Panc1 (cell line): ENCODE data around the gene ST6GALNAC1. TPM values are rescaled to one million over a fixed set of nuclear protein-coding genes. Genes with fewer than 3 reads are reported as not detected.
"Not testable (repeated sequence)": the region's sequence is repeated elsewhere in the genome, so short reads cannot be mapped to it uniquely, and the experiment has no call there.

Source experiments
- ATAC-seq: fragments of 200-7000 bp; cut with Tn5 transposase; 2 replicates; pipeline ENCODE4 v1.9.1; 2020; ENCODE audit warnings: mild to moderate bottlenecking, moderate library complexity
- BruUV-seq: library from RNA; stranded (reverse); fragments of 400-500 nt; replicated peaks from 2 replicates; lab custom pipeline; 2021; lab: Mats Ljungman, UMichigan
- CTCF ChIA-PET: fragments of 300-600 bp; sonication (Branson Sonifier 250); formaldehyde crosslinking; loops from one replicate; lab custom pipeline; 2022; ENCODE audit warnings: antibody characterized with exemption; lab: Charles Lee
- POLR2A ChIA-PET: fragments of 300-600 bp; sonication (Branson Sonifier 250); formaldehyde crosslinking; loops from one replicate; lab custom pipeline; 2022; ENCODE audit warnings: antibody characterized with exemption; lab: Charles Lee
- DNase-seq: peaks from one replicate; pipeline ENCODE4 v3.0.0-alpha.2; 2010; ENCODE audit warnings: low read depth, low spot score
- H3K27ac ChIP-seq: 2 replicates; pipeline ENCODE4 v1.5.1; 2011; ENCODE audit warnings: mild to moderate bottlenecking, low read length, inconsistent platforms
- H3K27me3 ChIP-seq: fragments of 200-500 bp; sonication (Bioruptor generic); 2 replicates; pipeline ENCODE4 v1.6.0; 2014; ENCODE audit warnings: low read length, inconsistent platforms; ENCODE audit not compliant: control insufficient read depth, insufficient read depth
- H3K36me3 ChIP-seq: fragments of 200-500 bp; sonication (Bioruptor generic); 2 replicates; pipeline ENCODE4 v1.5.1; 2014; ENCODE audit warnings: inconsistent platforms, mild to moderate bottlenecking, low read length, moderate library complexity; ENCODE audit not compliant: control insufficient read depth, insufficient read depth
- H3K4me1 ChIP-seq: 2 replicates; pipeline ENCODE4 v1.5.1; 2011; ENCODE audit warnings: inconsistent platforms, mild to moderate bottlenecking, low read length, moderate library complexity; ENCODE audit not compliant: control insufficient read depth, insufficient read depth
- H3K4me3 ChIP-seq, 2 experiments: 2 replicates each; pipeline ENCODE4 v1.5.1; 2011 to 2012; ENCODE audit warnings: low read depth in 2 of 2, low read length in 2 of 2, mild to moderate bottlenecking in 2 of 2, inconsistent platforms in 1 of 2, moderate library complexity in 1 of 2
- H3K9me3 ChIP-seq: fragments of 200-500 bp; sonication (Bioruptor generic); 2 replicates; pipeline ENCODE4 v1.5.1; 2014; ENCODE audit warnings: low read depth, mild to moderate bottlenecking, inconsistent platforms, low read length, moderate library complexity; ENCODE audit not compliant: control insufficient read depth, insufficient read depth
- CTCF ChIP-seq: fragments of 450-650 bp; IDR thresholded peaks from 2 replicates; pipeline ENCODE4 v1.5.1; 2017; ENCODE audit warnings: mild to moderate bottlenecking
- POLR2AphosphoS5 ChIP-seq: IDR thresholded peaks from 2 replicates; pipeline ENCODE4 v1.6.1; 2012; ENCODE audit warnings: mild to moderate bottlenecking, low read depth, low read length, moderate library complexity
- REST ChIP-seq, 2 experiments: IDR thresholded peaks; 2 replicates each; pipeline ENCODE4 v1.6.1; 2011 to 2012; ENCODE audit warnings: low read depth in 2 of 2, control low read depth in 1 of 2, low read length in 1 of 2, mild to moderate bottlenecking in 1 of 2, moderate library complexity in 1 of 2; ENCODE audit not compliant: insufficient read depth in 1 of 2
- SIN3A ChIP-seq: IDR thresholded peaks from 2 replicates; pipeline ENCODE4 v1.6.1; 2012; ENCODE audit warnings: low read depth, mild to moderate bottlenecking, low read length, moderate library complexity, borderline replicate concordance; ENCODE audit not compliant: insufficient read depth
- TCF7L2 ChIP-seq: IDR thresholded peaks from 2 replicates; pipeline ENCODE4 v1.6.1; 2011; ENCODE audit warnings: mild to moderate bottlenecking, low read depth, low read length, inconsistent platforms
- in situ Hi-C: cut with HindIII; loops from 2 replicates; pipeline ENCODE4 v1.10.0; 2016; ENCODE audit warnings: low sequenced_read_pairs, low pct_unique_long_range_greater_than_20kb
- intact Hi-C: fragments of 100-400 bp; cut with micrococcal nuclease; formaldehyde crosslinking; loops from one replicate; pipeline ENCODE4 v1.10.0; 2022; ENCODE audit not compliant: unreplicated experiment
- total RNA-seq: library from RNA; stranded (reverse); gene quantifications from one replicate; pipeline ENCODE4 v1.2.1, GENCODE V29; 2021; ENCODE audit not compliant: unreplicated experiment

Gene ST6GALNAC1
- total RNA-seq, 1 experiment from 2014 or later = 0.15 TPM

- intact Hi-C loops, H3K4me1 ChIP-seq, in situ Hi-C loops, H3K9me3 ChIP-seq, ATAC-seq, H3K27me3 ChIP-seq, H3K27ac ChIP-seq, H3K4me3 ChIP-seq, H3K36me3 ChIP-seq, DNase-seq, BruUV-seq, CTCF ChIA-PET: not testable (repeated sequence)
- POLR2A ChIA-PET = interaction anchor here (0.5 kb wide), 1 partner anchor 13 kb away, joined by 11 read pairs; no protein-coding TSS in a partner anchor
Measured at GRCh38 chr17:76636486-76637206, 6.9 kb downstream of the ST6GALNAC1 start.

- Histone ChIP-seq H3K27ac (no peak overlapping the region), H3K27me3 (no peaks in the 10 kb centered on the region), H3K4me3 (no peak overlapping the region), H3K36me3 (no peaks in the 10 kb centered on the region), H3K4me1 (no peaks in the 10 kb centered on the region), H3K9me3 (no peaks in the 10 kb centered on the region)
- no peak for TF ChIP-seq CTCF
- no peak for TF ChIP-seq REST (IDR thresholded peaks at IDR 0.05; ENCODE audit: insufficient read depth in 1 of 2, low read depth in 2 of 2, low read length in 1 of 2)
- TF ChIP-seq SIN3A = no peak
- no peak for TF ChIP-seq POLR2AphosphoS5
- TF ChIP-seq TCF7L2 = no peak
- DNase-seq = no peak
- no TSS peak for BruUV-seq
- intact Hi-C loops (no loop called here), in situ Hi-C loops (no loop called here)
- CTCF ChIA-PET = no interaction called here
- ATAC-seq = no peak
- POLR2A ChIA-PET = no interaction called here
Measured at GRCh38 chr17:76635659-76636360, 7.7 kb downstream of the ST6GALNAC1 start.

- in situ Hi-C loops = no loop called here
- ChIA-PET CTCF (interaction anchor here (0.5 kb wide), 1 partner anchor 15 kb away, joined by 8 read pairs; no protein-coding TSS in a partner anchor), POLR2A (no interaction called here)
- Histone ChIP-seq H3K4me1 (no peaks in the 10 kb centered on the region), H3K27ac (no peak overlapping the region), H3K27me3 (no peaks in the 10 kb centered on the region), H3K4me3 (no peak overlapping the region), H3K36me3 (no peaks in the 10 kb centered on the region), H3K9me3 (no peaks in the 10 kb centered on the region)
- intact Hi-C loops = no loop called here
- ATAC-seq (no peak), DNase-seq (no peak)
- TF ChIP-seq SIN3A (no peak), TCF7L2 (no peak), CTCF (no peak), REST (IDR thresholded peaks at IDR 0.05; ENCODE audit: insufficient read depth in 1 of 2, low read depth in 2 of 2, low read length in 1 of 2) (no peak), POLR2AphosphoS5 (no peak)
- BruUV-seq = no TSS peak
Measured at GRCh38 chr17:76635039-76635438, 8.5 kb downstream of the ST6GALNAC1 start.
